Measurements from ENCODE around the gene GMPPB.

The GMPPB gene

DNA sequence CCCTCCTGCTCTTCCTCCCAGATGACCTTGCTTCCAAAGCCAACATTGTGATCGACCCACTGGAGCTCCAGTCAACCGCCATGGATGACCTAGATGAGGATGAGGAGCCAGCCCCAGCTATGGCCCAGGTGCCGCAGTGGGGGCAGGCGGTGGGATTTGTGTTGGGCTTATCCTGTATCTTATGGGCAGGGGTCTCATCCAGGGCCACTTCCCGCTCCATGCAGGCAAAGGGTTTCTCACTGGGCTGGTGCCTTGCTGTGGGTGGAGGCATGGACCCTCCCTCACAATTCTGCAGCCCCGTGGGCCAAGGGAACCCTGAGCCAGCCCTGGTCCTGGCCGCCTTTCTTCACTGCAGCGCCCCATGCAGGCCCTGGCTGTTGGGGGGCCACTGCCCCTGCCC lies 19.1 kb downstream of the GMPPB start:
- TF ChIP-seq CTCF (IDR thresholded peaks at IDR 0.05; ENCODE audit: low read depth, low read length): no peak
- H3K4me3 ChIP-seq (ENCODE audit: low read depth, low read length): no peak overlapping the region

GRCh38 chr3:49703956-49704355 lies 19.8 kb downstream of the GMPPB start:
- TF ChIP-seq CTCF (IDR thresholded peaks at IDR 0.05; ENCODE audit: low read depth, low read length): no peak
- H3K4me3 ChIP-seq (ENCODE audit: low read depth, low read length): no peak overlapping the region

DNA sequence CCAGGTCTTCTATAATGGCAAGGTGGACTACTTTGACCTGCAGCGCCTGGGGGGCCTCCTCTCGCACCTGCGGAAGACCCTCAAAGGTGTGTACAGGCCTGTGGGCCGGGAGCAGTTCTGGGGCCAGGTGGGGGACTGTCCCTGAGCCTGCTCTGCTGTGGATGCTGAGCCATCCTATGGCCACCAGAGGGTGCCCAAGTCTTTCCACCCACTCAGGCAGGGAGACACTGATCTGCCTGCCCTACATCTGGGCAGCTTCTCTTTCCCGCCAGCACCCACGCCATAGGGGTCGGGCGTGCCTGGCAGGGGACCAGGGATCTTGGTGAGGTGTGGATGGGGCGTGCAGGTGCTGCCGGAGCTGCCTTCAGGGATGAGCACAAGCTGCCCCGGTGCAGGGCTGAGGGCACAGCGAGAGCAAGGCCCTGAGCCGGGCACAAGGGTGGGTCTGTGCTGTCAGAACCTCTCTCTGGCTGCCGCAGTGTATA lies 20.3 kb downstream of the GMPPB start:
- H3K4me3 ChIP-seq (ENCODE audit: low read depth, low read length): no peak overlapping the region
- TF ChIP-seq CTCF (IDR thresholded peaks at IDR 0.05; ENCODE audit: low read depth, low read length): peak; percentile 93

DNA sequence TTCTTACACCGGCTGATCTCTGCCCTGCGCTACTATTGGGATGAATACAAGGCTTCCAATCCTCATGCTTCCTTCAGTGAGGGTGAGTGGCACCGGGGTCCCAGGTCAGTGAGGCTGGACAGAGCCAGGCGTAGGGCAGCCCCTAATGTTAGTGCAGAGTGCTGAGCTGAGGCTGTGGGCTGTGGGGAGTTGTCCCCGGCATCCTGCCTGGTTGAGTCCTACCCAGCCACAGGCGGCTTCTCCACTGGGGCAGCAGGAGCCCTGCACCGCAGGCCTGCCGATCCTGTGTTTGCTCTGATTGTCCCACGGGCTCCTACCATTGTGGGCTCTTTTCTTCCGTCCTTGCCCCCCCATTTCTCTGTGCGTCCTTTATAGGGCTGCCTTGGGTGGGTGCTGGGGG lies 21.1 kb downstream of the GMPPB start:
- TF ChIP-seq CTCF (IDR thresholded peaks at IDR 0.05; ENCODE audit: low read depth, low read length): no peak
- H3K4me3 ChIP-seq (ENCODE audit: low read depth, low read length): no peak overlapping the region

GRCh38 chr3:49701388-49702077 lies 22.2 kb downstream of the GMPPB start:
- peak; percentile 68 for TF ChIP-seq CTCF (IDR thresholded peaks at IDR 0.05; ENCODE audit: low read depth, low read length)

DNA sequence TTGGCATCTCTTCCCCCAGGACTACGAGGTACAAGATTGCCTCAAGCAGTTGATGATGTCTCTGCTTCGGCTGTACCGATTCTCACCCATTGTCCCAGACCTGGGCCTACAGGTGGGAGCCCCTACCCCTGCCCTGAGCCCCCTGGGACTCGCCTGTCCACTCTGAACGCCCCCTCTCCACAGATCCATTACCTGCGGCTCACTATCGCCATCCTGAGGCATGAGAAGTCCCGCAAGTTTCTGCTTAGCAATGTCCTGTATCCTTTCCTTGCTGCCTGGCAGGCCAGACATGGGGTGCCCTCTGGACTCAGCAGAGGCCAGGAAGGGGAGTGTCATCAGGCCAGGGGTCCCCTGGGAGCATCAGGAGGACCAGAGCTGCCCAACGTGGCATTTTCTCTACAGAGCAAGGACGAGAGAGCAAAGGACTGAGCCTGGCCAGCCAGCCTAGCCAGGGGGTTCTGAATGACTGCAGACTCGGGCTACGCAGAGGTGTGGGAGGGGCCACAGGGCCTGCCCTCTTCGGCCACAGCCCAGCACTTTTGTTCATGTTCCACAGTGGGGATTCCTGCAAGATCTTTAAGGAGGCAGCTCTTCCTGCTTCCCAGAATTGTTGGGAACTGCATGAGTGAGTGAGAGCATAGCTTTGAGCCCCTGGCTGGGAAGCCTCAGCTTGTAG lies 23.2 kb downstream of the GMPPB start:
- no peak overlapping the region for H3K4me3 ChIP-seq (ENCODE audit: low read depth, low read length)
- TF ChIP-seq CTCF (IDR thresholded peaks at IDR 0.05; ENCODE audit: low read depth, low read length): no peak

More at GRCh38 chr3:49701388-49702077, 22.2 kb downstream of the GMPPB start:
- no peak overlapping the region for H3K4me3 ChIP-seq (ENCODE audit: low read depth, low read length)

DNA sequence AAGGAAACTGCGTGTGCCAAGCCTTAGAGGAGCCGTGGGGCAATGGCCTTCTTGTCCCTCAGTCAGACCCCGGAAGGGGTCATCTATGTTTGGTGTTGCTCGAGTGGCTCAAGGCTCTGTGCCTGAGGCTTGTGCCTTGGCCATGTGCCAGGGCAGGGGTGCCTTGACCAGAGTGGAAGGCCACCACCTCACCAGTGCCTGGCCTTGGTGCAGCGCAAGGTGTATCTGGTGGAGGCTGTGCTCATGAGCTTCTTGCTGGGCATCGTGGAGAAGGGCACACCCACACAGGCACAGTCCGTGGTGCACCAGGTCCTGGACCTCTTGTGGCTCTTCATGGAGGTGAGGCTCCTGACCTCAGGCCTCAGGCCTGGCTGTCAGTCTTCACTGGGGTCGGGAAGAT lies 23.7 kb downstream of the GMPPB start:
- no peak for TF ChIP-seq CTCF (IDR thresholded peaks at IDR 0.05; ENCODE audit: low read depth, low read length)
- no peak overlapping the region for H3K4me3 ChIP-seq (ENCODE audit: low read depth, low read length)

Measured in WI38 (cell line).